SK-N-SH (cell line): ENCODE measurements around the gene NLGN1.

Source experiments
- CHD2 ChIP-seq: fragments of 150-350 bp; IDR thresholded peaks from 2 replicates; pipeline ENCODE4 v1.6.1; 2018; ENCODE audit warnings: low read length; ENCODE audit not compliant: partially characterized antibody
- ELF1 ChIP-seq: IDR thresholded peaks from 2 replicates; pipeline ENCODE4 v1.4.0; 2012
- FOSL2 ChIP-seq: IDR thresholded peaks from 2 replicates; pipeline ENCODE4 v1.4.0; 2012; ENCODE audit warnings: low read depth, mild to moderate bottlenecking, moderate library complexity, borderline replicate concordance
- GABPA ChIP-seq: IDR thresholded peaks from 2 replicates; pipeline ENCODE4 v1.4.0; 2012; ENCODE audit warnings: low read depth, mild to moderate bottlenecking
- PBX3 ChIP-seq: IDR thresholded peaks from 2 replicates; pipeline ENCODE4; 2012
- POLR2AphosphoS5 ChIP-seq: IDR thresholded peaks from 2 replicates; pipeline ENCODE4 v1.6.1; 2012; ENCODE audit warnings: low read depth, low read length
- RCOR1 ChIP-seq: fragments of 150-350 bp; IDR thresholded peaks from 2 replicates; pipeline ENCODE4 v1.6.1; 2017; ENCODE audit warnings: antibody characterized with exemption, low read length
- SMC3 ChIP-seq: IDR thresholded peaks from 2 replicates; pipeline ENCODE4 v1.6.1; 2012; ENCODE audit warnings: low read depth, low read length, improper control_type of control experiment
- TAF1 ChIP-seq: IDR thresholded peaks from 2 replicates; pipeline ENCODE4 v1.6.1; 2012; ENCODE audit warnings: low read depth, mild to moderate bottlenecking, low read length, moderate library complexity, borderline replicate concordance
- YY1 ChIP-seq: IDR thresholded peaks from 2 replicates; pipeline ENCODE4 v1.4.0; 2012; ENCODE audit warnings: low read depth, mild to moderate bottlenecking
- ZBTB33 ChIP-seq: IDR thresholded peaks from 2 replicates; pipeline ENCODE4 v1.4.0; 2012; ENCODE audit warnings: low read depth, borderline replicate concordance
- TF ChIP-seq, protein P1 (sequence below): fragments of 200-600 bp; sonication (generic); IDR thresholded peaks from 2 replicates; pipeline ENCODE4 v1.6.1; 2017; ENCODE audit warnings: antibody characterized with exemption, mild to moderate bottlenecking, moderate library complexity
- TF ChIP-seq, protein P2 (sequence below): IDR thresholded peaks from 2 replicates; pipeline ENCODE4 v1.4.0; 2012; ENCODE audit warnings: low read depth
- TF ChIP-seq, protein P3 (sequence below): IDR thresholded peaks from 2 replicates; pipeline ENCODE4 v1.6.1; 2012; ENCODE audit warnings: mild to moderate bottlenecking, low read depth, low read length, moderate library complexity

DNA sequence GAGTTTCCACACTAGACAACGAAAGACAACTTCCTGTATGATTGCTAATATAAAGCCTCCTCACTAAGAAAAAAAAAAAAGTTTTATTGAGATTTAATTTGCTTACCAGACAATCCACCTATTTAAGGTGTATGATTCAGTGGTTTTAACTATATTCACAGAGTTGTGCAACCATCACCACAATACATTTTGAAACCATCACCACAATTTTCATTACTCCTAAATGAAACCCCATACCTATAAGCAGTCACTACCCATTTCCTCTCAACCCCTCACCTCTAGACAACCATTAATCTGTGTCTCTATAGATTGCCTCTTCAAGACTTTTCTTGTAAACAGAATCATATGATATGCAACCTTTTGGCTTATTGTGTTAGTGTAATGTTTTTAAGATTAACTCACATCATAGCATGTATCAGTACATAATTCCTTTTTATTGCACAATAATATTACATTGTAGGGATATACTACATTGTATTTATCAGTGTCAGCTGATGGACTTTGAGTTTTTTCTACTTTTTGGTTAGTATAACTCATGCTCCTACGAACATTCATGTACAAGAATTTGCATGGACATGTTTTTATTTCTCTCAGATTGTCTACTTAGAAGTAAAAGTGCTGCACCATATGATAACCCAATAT is 339.7 kb downstream of the NLGN1 start:
- TF ChIP-seq, protein P1, sequence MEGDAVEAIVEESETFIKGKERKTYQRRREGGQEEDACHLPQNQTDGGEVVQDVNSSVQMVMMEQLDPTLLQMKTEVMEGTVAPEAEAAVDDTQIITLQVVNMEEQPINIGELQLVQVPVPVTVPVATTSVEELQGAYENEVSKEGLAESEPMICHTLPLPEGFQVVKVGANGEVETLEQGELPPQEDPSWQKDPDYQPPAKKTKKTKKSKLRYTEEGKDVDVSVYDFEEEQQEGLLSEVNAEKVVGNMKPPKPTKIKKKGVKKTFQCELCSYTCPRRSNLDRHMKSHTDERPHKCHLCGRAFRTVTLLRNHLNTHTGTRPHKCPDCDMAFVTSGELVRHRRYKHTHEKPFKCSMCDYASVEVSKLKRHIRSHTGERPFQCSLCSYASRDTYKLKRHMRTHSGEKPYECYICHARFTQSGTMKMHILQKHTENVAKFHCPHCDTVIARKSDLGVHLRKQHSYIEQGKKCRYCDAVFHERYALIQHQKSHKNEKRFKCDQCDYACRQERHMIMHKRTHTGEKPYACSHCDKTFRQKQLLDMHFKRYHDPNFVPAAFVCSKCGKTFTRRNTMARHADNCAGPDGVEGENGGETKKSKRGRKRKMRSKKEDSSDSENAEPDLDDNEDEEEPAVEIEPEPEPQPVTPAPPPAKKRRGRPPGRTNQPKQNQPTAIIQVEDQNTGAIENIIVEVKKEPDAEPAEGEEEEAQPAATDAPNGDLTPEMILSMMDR = no peak
- TF ChIP-seq ELF1 (no peak), PBX3 (no peak), ZBTB33 (no peak), SMC3 (no peak), YY1 (no peak), FOSL2 (no peak), CHD2 (no peak), POLR2AphosphoS5 (no peak), GABPA (no peak), RCOR1 (no peak), TAF1 (no peak)
- TF ChIP-seq, protein P2, sequence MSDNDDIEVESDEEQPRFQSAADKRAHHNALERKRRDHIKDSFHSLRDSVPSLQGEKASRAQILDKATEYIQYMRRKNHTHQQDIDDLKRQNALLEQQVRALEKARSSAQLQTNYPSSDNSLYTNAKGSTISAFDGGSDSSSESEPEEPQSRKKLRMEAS = no peak
- TF ChIP-seq, protein P3, sequence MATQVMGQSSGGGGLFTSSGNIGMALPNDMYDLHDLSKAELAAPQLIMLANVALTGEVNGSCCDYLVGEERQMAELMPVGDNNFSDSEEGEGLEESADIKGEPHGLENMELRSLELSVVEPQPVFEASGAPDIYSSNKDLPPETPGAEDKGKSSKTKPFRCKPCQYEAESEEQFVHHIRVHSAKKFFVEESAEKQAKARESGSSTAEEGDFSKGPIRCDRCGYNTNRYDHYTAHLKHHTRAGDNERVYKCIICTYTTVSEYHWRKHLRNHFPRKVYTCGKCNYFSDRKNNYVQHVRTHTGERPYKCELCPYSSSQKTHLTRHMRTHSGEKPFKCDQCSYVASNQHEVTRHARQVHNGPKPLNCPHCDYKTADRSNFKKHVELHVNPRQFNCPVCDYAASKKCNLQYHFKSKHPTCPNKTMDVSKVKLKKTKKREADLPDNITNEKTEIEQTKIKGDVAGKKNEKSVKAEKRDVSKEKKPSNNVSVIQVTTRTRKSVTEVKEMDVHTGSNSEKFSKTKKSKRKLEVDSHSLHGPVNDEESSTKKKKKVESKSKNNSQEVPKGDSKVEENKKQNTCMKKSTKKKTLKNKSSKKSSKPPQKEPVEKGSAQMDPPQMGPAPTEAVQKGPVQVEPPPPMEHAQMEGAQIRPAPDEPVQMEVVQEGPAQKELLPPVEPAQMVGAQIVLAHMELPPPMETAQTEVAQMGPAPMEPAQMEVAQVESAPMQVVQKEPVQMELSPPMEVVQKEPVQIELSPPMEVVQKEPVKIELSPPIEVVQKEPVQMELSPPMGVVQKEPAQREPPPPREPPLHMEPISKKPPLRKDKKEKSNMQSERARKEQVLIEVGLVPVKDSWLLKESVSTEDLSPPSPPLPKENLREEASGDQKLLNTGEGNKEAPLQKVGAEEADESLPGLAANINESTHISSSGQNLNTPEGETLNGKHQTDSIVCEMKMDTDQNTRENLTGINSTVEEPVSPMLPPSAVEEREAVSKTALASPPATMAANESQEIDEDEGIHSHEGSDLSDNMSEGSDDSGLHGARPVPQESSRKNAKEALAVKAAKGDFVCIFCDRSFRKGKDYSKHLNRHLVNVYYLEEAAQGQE = no peak
